Calu3 (cell line): ENCODE data around the gene CAPN8. TPM values are rescaled to one million over a fixed set of nuclear protein-coding genes. Genes with fewer than 3 reads are reported as not detected.

Experiments used
- BruUV-seq: library from RNA; stranded (reverse); fragments of 400-500 nt; replicated peaks from 2 replicates; lab custom pipeline; 2021; lab: Mats Ljungman, UMichigan
- CTCF ChIA-PET: fragments of 300-600 bp; sonication (Branson Sonifier 250); formaldehyde crosslinking; loops from one replicate; lab custom pipeline; 2022; ENCODE audit warnings: antibody characterized with exemption; lab: Charles Lee
- DNase-seq: peaks from one replicate; pipeline ENCODE4 v3.0.0; 2022
- H3K27ac Mint-ChIP-seq: one replicate; pipeline ENCODE4 v1.8.0; 2022; ENCODE audit warnings: mixed read lengths; ENCODE audit not compliant: unreplicated experiment
- H3K27me3 Mint-ChIP-seq: one replicate; pipeline ENCODE4 v1.8.0; 2022; ENCODE audit warnings: mixed read lengths; ENCODE audit not compliant: unreplicated experiment
- H3K36me3 Mint-ChIP-seq: one replicate; pipeline ENCODE4 v1.8.0; 2022; ENCODE audit warnings: mild to moderate bottlenecking, moderate library complexity, mixed read lengths; ENCODE audit not compliant: insufficient read depth, unreplicated experiment
- H3K4me1 Mint-ChIP-seq: one replicate; pipeline ENCODE4 v1.8.0; 2022; ENCODE audit warnings: mild to moderate bottlenecking, low read depth, mixed read lengths; ENCODE audit not compliant: unreplicated experiment
- H3K4me3 Mint-ChIP-seq: one replicate; pipeline ENCODE4 v1.8.0; 2022; ENCODE audit warnings: mild to moderate bottlenecking, low read depth, moderate library complexity, mixed read lengths; ENCODE audit not compliant: unreplicated experiment
- H3K9me3 Mint-ChIP-seq: one replicate; pipeline ENCODE4 v1.8.0; 2022; ENCODE audit warnings: low read depth, mixed read lengths; ENCODE audit not compliant: unreplicated experiment
- intact Hi-C: fragments of 100-400 bp; cut with micrococcal nuclease; formaldehyde crosslinking; loops from one replicate; pipeline ENCODE4 v1.10.0; 2022; ENCODE audit not compliant: unreplicated experiment
- total RNA-seq: library from RNA; stranded (reverse); gene quantifications from 2 replicates; pipeline ENCODE4 v1.2.3, GENCODE V29; 2022
- TF ChIP-seq, protein P1 (sequence below): fragments of 200-600 bp; IDR thresholded peaks from one replicate; pipeline ENCODE4 v1.8.0; 2022; ENCODE audit warnings: antibody characterized with exemption; ENCODE audit not compliant: unreplicated experiment

CAPN8 gene
- total RNA-seq, 1 experiment from 2014 or later = 108 TPM

DNA sequence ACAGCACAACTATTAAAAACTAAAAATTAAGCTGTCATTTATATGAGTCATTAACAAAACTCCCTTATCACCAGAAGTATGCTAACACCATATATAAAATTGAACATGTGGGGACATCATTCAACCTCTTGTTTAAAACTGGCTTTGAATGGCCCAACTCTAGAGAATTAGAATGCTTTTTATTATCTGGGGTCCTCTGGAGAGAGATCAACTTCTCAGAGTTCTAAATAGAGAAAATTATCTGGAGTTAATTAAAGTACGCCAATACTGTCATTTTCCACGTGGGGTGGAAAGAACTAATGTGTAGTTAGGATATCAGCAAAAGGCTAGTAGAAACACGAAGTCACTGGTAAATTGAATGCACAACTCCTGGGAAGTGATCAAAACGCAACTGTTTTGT is 25.6 kb upstream of the CAPN8 start:
- H3K36me3 Mint-ChIP-seq = peaks cover 4% of the 10 kb centered on the region
- intact Hi-C loops = no loop called here
- TF ChIP-seq, protein P1, sequence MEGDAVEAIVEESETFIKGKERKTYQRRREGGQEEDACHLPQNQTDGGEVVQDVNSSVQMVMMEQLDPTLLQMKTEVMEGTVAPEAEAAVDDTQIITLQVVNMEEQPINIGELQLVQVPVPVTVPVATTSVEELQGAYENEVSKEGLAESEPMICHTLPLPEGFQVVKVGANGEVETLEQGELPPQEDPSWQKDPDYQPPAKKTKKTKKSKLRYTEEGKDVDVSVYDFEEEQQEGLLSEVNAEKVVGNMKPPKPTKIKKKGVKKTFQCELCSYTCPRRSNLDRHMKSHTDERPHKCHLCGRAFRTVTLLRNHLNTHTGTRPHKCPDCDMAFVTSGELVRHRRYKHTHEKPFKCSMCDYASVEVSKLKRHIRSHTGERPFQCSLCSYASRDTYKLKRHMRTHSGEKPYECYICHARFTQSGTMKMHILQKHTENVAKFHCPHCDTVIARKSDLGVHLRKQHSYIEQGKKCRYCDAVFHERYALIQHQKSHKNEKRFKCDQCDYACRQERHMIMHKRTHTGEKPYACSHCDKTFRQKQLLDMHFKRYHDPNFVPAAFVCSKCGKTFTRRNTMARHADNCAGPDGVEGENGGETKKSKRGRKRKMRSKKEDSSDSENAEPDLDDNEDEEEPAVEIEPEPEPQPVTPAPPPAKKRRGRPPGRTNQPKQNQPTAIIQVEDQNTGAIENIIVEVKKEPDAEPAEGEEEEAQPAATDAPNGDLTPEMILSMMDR = no peak
- no peaks in the 10 kb centered on the region for H3K9me3 Mint-ChIP-seq
- no peaks in the 10 kb centered on the region for H3K27me3 Mint-ChIP-seq
- no peak overlapping the region for H3K27ac Mint-ChIP-seq
- BruUV-seq = no TSS peak
- CTCF ChIA-PET = no interaction called here
- no peak overlapping the region for H3K4me3 Mint-ChIP-seq
- peaks cover 3% of the 10 kb centered on the region for H3K4me1 Mint-ChIP-seq
- no peak for DNase-seq

DNA sequence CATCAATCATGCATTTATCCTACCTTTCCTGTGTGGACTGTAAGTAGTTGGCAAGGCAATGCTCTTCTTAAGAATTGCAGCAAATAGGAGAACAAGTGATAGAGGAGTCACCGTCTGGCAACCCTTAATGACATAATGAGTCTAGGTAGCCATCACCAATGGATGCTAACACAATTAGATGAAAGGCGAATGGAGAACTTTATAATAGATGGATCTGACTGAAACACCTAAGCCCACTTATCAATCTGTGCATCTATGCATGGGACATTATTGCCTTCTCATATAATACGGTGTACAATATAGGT is 18.9 kb upstream of the CAPN8 start:
- CTCF ChIA-PET = interaction anchor here (1.0 to 1.8 kb wide), 4 partner anchors 128 to 595 kb away, joined by 6 to 36 read pairs (median 12); no protein-coding TSS in a partner anchor
- peaks cover 11% of the 10 kb centered on the region for H3K4me1 Mint-ChIP-seq
- DNase-seq = no peak
- intact Hi-C loops = loop anchor here (1.0 to 10.0 kb wide), 4 partner anchors 153 to 892 kb away; no protein-coding TSS in a partner anchor
- no TSS peak for BruUV-seq
- no peaks in the 10 kb centered on the region for H3K27me3 Mint-ChIP-seq
- no peaks in the 10 kb centered on the region for H3K36me3 Mint-ChIP-seq
- TF ChIP-seq, protein P1 = peak; percentile 10
- no peaks in the 10 kb centered on the region for H3K9me3 Mint-ChIP-seq
- H3K4me3 Mint-ChIP-seq = no peak overlapping the region
- no peak overlapping the region for H3K27ac Mint-ChIP-seq

DNA sequence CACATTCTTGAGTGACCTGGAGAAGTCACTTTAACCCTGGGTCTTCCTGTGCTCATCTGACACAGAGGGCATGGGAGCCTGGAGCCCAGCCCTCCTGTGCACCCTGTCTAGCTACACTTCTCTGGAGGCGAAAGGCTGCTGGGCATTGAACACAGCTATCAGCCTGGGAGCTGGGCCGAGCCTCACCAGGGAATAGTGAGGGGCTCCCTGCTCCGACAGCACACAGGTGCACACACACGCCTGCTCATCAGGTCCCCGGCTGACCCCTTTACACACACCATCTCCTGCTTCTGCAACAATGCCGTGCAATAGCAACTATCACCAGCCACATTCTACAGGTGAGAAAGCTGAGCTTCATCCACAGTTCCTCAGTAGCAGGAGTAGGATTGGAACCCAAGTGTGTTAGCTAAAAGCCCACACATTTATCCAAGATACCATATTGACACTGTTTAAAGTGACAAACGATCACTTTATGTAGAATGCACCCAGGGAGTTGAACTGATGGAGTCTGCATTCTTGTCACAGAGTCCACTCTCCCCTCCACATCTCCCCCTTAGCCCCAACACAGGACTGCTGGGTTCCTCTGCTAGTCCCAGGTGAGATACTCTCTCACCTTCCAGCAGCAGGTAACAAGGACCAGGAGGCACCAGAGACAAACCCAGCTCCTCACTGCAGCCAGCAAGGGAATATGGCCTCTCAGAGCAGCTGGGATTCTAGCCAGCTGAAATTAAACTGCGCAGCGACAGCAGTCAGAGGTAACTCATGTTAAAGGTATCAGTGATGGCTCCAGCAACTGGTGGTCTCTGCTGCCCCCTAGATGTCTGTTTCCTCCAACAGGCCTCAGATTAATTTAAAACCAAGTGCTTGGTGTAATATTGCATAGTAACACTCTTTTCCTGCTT is 18.3 kb upstream of the CAPN8 start:
- CTCF ChIA-PET = interaction anchor here (0.5 to 1.8 kb wide), 14 partner anchors 9 to 888 kb away, joined by 3 to 36 read pairs (median 4); partner anchors contain the start of gene CAPN8
- TF ChIP-seq, protein P1 = peak; percentile 89
- Mint-ChIP-seq H3K4me3 (no peak overlapping the region), H3K27ac (no peak overlapping the region), H3K4me1 (peaks cover 11% of the 10 kb centered on the region), H3K9me3 (no peaks in the 10 kb centered on the region), H3K36me3 (no peaks in the 10 kb centered on the region), H3K27me3 (no peaks in the 10 kb centered on the region)
- intact Hi-C loops = loop anchor here (1.0 to 10.0 kb wide), 4 partner anchors 153 to 892 kb away; no protein-coding TSS in a partner anchor
- BruUV-seq = no TSS peak
- DNase-seq = peak; percentile 87

DNA sequence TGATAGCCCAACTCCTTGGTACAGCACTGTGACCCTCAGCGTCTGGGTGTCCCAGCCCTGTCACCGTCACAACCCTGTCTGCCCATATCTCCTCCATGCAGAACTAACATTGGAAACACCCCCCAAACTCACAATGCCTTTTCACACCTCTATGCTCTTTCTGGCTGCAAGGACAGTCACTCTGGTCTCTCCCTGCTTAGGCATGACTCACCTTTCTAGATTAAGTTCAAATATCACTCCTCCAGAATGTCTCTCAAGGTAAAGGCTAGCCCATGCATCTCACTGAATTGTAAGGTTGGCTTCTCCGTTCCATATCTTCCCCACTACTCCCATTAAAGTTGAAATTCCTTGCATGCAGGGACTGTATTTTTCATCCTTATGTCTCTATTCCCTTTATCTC is 17.0 kb upstream of the CAPN8 start:
- H3K9me3 Mint-ChIP-seq = peaks cover 5% of the 10 kb centered on the region
- no peaks in the 10 kb centered on the region for H3K36me3 Mint-ChIP-seq
- no peak overlapping the region for H3K4me3 Mint-ChIP-seq
- H3K27me3 Mint-ChIP-seq = no peaks in the 10 kb centered on the region
- no peak for DNase-seq
- TF ChIP-seq, protein P1 = no peak
- H3K4me1 Mint-ChIP-seq = peaks cover 11% of the 10 kb centered on the region
- intact Hi-C loops = loop anchor here (5.0 to 10.0 kb wide), 3 partner anchors 438 to 890 kb away; no protein-coding TSS in a partner anchor
- CTCF ChIA-PET = interaction anchor here (1.8 kb wide), 1 partner anchor 549 kb away, joined by 16 read pairs; no protein-coding TSS in a partner anchor
- BruUV-seq = no TSS peak
- H3K27ac Mint-ChIP-seq = no peak overlapping the region
